T-cell (primary cell): ENCODE results near the gene ALKBH3. TPM values are rescaled to one million over a fixed set of nuclear protein-coding genes. Genes with fewer than 3 reads are reported as not detected.

Experiments
- ATAC-seq, 4 experiments: fragments of 200-7000 bp in 3 of 4; fragments of 150-1000 bp in 1 of 4; cut with Tn5 transposase; replicated peaks in 1 of 4; 1 replicate in 3 of 4; 2 replicates in 1 of 4; pipeline ENCODE4 v1.10.0; 2021; ENCODE audit warnings: moderate library complexity in 3 of 4, mild to moderate bottlenecking in 2 of 4, moderate number of reproducible peaks in 1 of 4
- CTCF ChIA-PET, 2 donors: fragments of 300-600 bp; sonication (Branson Sonifier 250); formaldehyde crosslinking; loops; one replicate each; lab custom pipeline; 2022; ENCODE audit warnings: antibody characterized with exemption in 2 of 2; lab: Charles Lee
- POLR2A ChIA-PET, 2 donors: fragments of 300-600 bp; sonication (Branson Sonifier 250); formaldehyde crosslinking; loops; one replicate each; lab custom pipeline; 2022; ENCODE audit warnings: antibody characterized with exemption in 2 of 2; lab: Charles Lee
- DNase-seq, 35 experiments: peaks; one replicate each; pipeline versions ENCODE4 v3.0.0 to v3.0.0-alpha.2; 2013 to 2023
- H3K27ac ChIP-seq: one replicate; pipeline ENCODE4 v1.5.1; 2013; ENCODE audit warnings: low read length
- H3K27me3 ChIP-seq, 2 experiments: replicated peaks in 1 of 2; 1 replicate in 1 of 2; 2 replicates in 1 of 2; pipeline versions ENCODE4 v1.6.1 to v1.7.0; 2013; ENCODE audit warnings: low read length in 1 of 2, mixed read lengths in 1 of 2; ENCODE audit not compliant: control insufficient read depth in 2 of 2, insufficient read depth in 2 of 2; ENCODE audit errors: extremely low read depth in 1 of 2
- H3K36me3 ChIP-seq, 2 donors: 1 replicate in 1 of 2; 2 replicates in 1 of 2; pipeline versions ENCODE4 v1.6.1 to v1.7.0; 2013; ENCODE audit warnings: low read length in 1 of 2; ENCODE audit not compliant: control insufficient read depth in 2 of 2, insufficient read depth in 1 of 2; ENCODE audit errors: extremely low read depth in 1 of 2
- H3K4me1 ChIP-seq, 2 experiments: 1 replicate in 1 of 2; 2 replicates in 1 of 2; pipeline versions ENCODE4 v1.6.1 to v1.7.0; 2013; ENCODE audit warnings: low read length in 2 of 2, mixed read lengths in 1 of 2; ENCODE audit not compliant: insufficient read depth in 2 of 2, control insufficient read depth in 1 of 2; ENCODE audit errors: extremely low read depth in 1 of 2
- H3K4me3 ChIP-seq, 2 donors: 1 replicate in 1 of 2; 2 replicates in 1 of 2; pipeline versions ENCODE4 v1.5.1 to v1.7.0; 2013; ENCODE audit warnings: mild to moderate bottlenecking in 2 of 2, low read length in 1 of 2, moderate library complexity in 1 of 2; ENCODE audit not compliant: control insufficient read depth in 1 of 2; ENCODE audit errors: extremely low read depth in 1 of 2
- H3K9me3 ChIP-seq: 2 replicates; pipeline ENCODE4 v1.7.0; 2013
- H3K27ac Mint-ChIP-seq, 2 donors: one replicate each; pipeline ENCODE4 v1.8.0; 2020 to 2021; ENCODE audit warnings: mild to moderate bottlenecking in 2 of 2, mixed read lengths in 2 of 2
- H3K27me3 Mint-ChIP-seq, 2 donors: one replicate each; pipeline ENCODE4 v1.8.0; 2021 to 2022; ENCODE audit warnings: mixed read lengths in 2 of 2
- H3K36me3 Mint-ChIP-seq: one replicate; pipeline ENCODE4 v1.8.0; 2021; ENCODE audit warnings: mixed read lengths
- H3K4me1 Mint-ChIP-seq, 3 donors: one replicate each; pipeline ENCODE4 v1.8.0; 2020 to 2022; ENCODE audit warnings: mixed read lengths in 3 of 3, mild to moderate bottlenecking in 1 of 3
- H3K4me3 Mint-ChIP-seq, 3 donors: one replicate each; pipeline ENCODE4 v1.8.0; 2020 to 2022; ENCODE audit warnings: mild to moderate bottlenecking in 3 of 3, mixed read lengths in 3 of 3, moderate library complexity in 3 of 3
- H3K9me3 Mint-ChIP-seq, 3 donors: one replicate each; pipeline ENCODE4 v1.8.0; 2020 to 2022; ENCODE audit warnings: mixed read lengths in 3 of 3
- WGBS: methylation state at CpG from one replicate; pipeline ENCODE4 v1.1.5; 2013; ENCODE audit warnings: missing lambda C conversion rate; ENCODE audit not compliant: insufficient coverage; 5-methylcytosine and 5-hydroxymethylcytosine counted together
- total RNA-seq, 35 experiments: library from RNA in 6 of 35; stranded (reverse) in 6 of 35; fragments of 120-200 nt in 1 of 35; gene quantifications; one replicate each; pipeline versions ENCODE4 v1.2.1 to v1.2.4 and lab custom pipeline; 2013 to 2026

Gene ALKBH3
- total RNA-seq, 5 donors from 2014 or later (not counting 1 experiment from before 2014, with no cell fraction given) = 21.6 to 36.9 (median 34.1) TPM

DNA sequence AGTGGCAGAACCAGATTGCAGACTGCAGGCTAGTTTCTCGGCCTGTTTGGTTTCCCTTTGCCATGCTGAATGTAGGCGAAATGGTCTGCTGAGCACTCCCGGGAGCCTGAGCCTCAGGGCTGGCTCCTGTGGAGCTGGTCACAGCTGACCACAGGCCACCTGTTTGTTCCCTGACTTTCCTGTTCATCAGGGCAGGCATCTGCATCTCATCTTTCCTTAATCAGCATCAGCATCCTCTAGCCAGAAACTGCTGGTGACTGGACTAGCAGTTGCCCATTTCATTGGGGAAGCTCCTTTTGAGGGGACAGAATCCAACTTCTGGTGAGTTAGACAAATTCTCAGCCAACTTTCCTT lies 41.6 kb downstream of the ALKBH3 start:
- CTCF ChIA-PET = no interaction called here
- WGBS = 83% methylated on average over 3 of the region's 3 CpGs

DNA sequence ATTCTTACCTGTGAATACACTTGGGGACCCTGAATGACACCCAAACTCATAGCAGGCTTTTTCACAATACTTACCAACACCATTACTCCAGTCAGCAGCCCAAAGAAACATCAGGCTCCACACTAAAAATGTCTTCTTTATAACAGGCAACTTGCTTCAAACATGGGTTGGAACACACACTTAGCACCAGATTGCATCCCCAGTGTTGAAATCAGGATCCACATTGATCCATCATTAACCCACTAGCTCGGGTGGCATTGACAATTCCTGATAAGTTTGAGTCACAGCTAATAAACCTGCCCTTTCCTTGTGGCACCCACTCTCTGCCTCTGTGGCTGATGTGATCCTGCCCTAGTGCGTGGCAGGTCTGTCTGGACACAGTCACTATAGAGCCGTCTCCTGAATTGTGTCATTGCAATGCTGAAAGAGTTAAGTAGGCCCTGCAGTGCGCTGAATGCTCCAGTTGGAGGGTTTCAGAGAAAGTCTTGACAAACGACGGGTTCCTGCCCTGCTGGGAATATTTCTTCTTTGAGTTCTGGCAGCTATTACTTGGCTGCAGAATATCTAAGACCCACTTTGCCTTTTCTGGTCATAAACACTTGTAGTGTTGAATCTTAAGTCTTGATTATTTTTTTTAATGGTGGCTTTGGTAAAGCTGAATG lies 42.2 kb downstream of the ALKBH3 start:
- Histone ChIP-seq H3K4me1 (no peaks in the 10 kb centered on the region), H3K27me3 (no peaks in the 10 kb centered on the region), H3K27ac (no peak overlapping the region), H3K36me3 (peaks cover 11 to 42% of the 10 kb centered on the region in 2 donors), H3K9me3 (no peaks in the 10 kb centered on the region), H3K4me3 (no peak overlapping the region)
- WGBS = 90% methylated on average over 5 of the region's 6 CpGs
- peaks cover 43% of the 10 kb centered on the region for H3K36me3 Mint-ChIP-seq
- H3K9me3 Mint-ChIP-seq = no peaks in the 10 kb centered on the region
- CTCF ChIA-PET = no interaction called here
- POLR2A ChIA-PET = no interaction called here
- H3K27me3 Mint-ChIP-seq = no peaks in the 10 kb centered on the region
- H3K27ac Mint-ChIP-seq = no peak overlapping the region
- peaks cover 0 to 9% (median 6%) of the 10 kb centered on the region in 3 donors for H3K4me1 Mint-ChIP-seq
- DNase-seq (no peak), ATAC-seq (no peak)
- no peak overlapping the region for H3K4me3 Mint-ChIP-seq

More for the DNA sequence above, 41.6 kb downstream of the ALKBH3 start:
- H3K9me3 ChIP-seq = no peaks in the 10 kb centered on the region
- Mint-ChIP-seq H3K9me3 (no peaks in the 10 kb centered on the region), H3K27me3 (no peaks in the 10 kb centered on the region), H3K4me3 (no peak overlapping the region), H3K4me1 (peaks cover 0 to 9% (median 6%) of the 10 kb centered on the region in 3 donors), H3K36me3 (peaks cover 48% of the 10 kb centered on the region), H3K27ac (no peak overlapping the region)
- ATAC-seq (no peak), DNase-seq (no peak)
- no peak overlapping the region for H3K4me3 ChIP-seq
- H3K36me3 ChIP-seq = peaks cover 11 to 47% of the 10 kb centered on the region in 2 donors
- H3K27ac ChIP-seq = no peak overlapping the region
- no peaks in the 10 kb centered on the region for H3K4me1 ChIP-seq
- POLR2A ChIA-PET = no interaction called here
- H3K27me3 ChIP-seq = no peaks in the 10 kb centered on the region

GRCh38 chr11:43923406-43924111 lies 42.9 kb downstream of the ALKBH3 start:
- WGBS = 96% methylated on average over 4 of the region's 8 CpGs
- peaks cover 8 to 36% of the 10 kb centered on the region in 2 donors for H3K36me3 ChIP-seq
- H3K27me3 ChIP-seq = no peaks in the 10 kb centered on the region
- Mint-ChIP-seq H3K4me1 (peaks cover 0 to 9% (median 6%) of the 10 kb centered on the region in 3 donors), H3K36me3 (peaks cover 37% of the 10 kb centered on the region), H3K27me3 (no peaks in the 10 kb centered on the region), H3K27ac (no peak overlapping the region), H3K4me3 (no peak overlapping the region), H3K9me3 (no peaks in the 10 kb centered on the region)
- no peak for DNase-seq
- H3K9me3 ChIP-seq = no peaks in the 10 kb centered on the region
- ATAC-seq = no peak
- ChIA-PET CTCF (no interaction called here), POLR2A (no interaction called here)
- no peak overlapping the region for H3K27ac ChIP-seq
- H3K4me1 ChIP-seq = no peaks in the 10 kb centered on the region
- H3K4me3 ChIP-seq = no peak overlapping the region

GRCh38 chr11:43924112-43924855 lies 43.7 kb downstream of the ALKBH3 start:
- ATAC-seq (no peak), DNase-seq (no peak)
- no peaks in the 10 kb centered on the region for H3K27me3 Mint-ChIP-seq
- 98% methylated on average over 27 of the region's 27 CpGs for WGBS
- Histone ChIP-seq H3K4me1 (no peaks in the 10 kb centered on the region), H3K27ac (no peak overlapping the region), H3K4me3 (no peak overlapping the region), H3K36me3 (peaks cover 8 to 28% of the 10 kb centered on the region in 2 donors), H3K27me3 (no peaks in the 10 kb centered on the region), H3K9me3 (no peaks in the 10 kb centered on the region)
- no peaks in the 10 kb centered on the region for H3K9me3 Mint-ChIP-seq
- POLR2A ChIA-PET = no interaction called here
- H3K4me3 Mint-ChIP-seq = no peak overlapping the region
- H3K36me3 Mint-ChIP-seq = peaks cover 31% of the 10 kb centered on the region
- H3K4me1 Mint-ChIP-seq = peaks cover 0 to 9% (median 6%) of the 10 kb centered on the region in 3 donors
- no peak overlapping the region for H3K27ac Mint-ChIP-seq
- CTCF ChIA-PET = no interaction called here

- POLR2A ChIA-PET = no interaction called here
- 93% methylated on average over 7 of the region's 14 CpGs for WGBS
Measured at GRCh38 chr11:43925063-43925931, 44.7 kb downstream of the ALKBH3 start.

More at GRCh38 chr11:43925063-43925931, 44.7 kb downstream of the ALKBH3 start:
- Mint-ChIP-seq H3K9me3 (no peaks in the 10 kb centered on the region), H3K4me1 (peaks cover 0 to 8% (median 7%) of the 10 kb centered on the region in 3 donors), H3K27ac (no peak overlapping the region), H3K36me3 (peaks cover 24% of the 10 kb centered on the region), H3K4me3 (no peak overlapping the region), H3K27me3 (no peaks in the 10 kb centered on the region)
- H3K4me1 ChIP-seq = no peaks in the 10 kb centered on the region
- H3K4me3 ChIP-seq = no peak overlapping the region
- peaks cover 8 to 20% of the 10 kb centered on the region in 2 donors for H3K36me3 ChIP-seq
- no peaks in the 10 kb centered on the region for H3K9me3 ChIP-seq
- CTCF ChIA-PET = no interaction called here
- H3K27me3 ChIP-seq = no peaks in the 10 kb centered on the region
- no peak overlapping the region for H3K27ac ChIP-seq
- DNase-seq (no peak), ATAC-seq (no peak)
